WERI-Rb-1 (cell line): ENCODE data around the gene ULK4.

Experiments used
- DNase-seq: peaks from one replicate; pipeline ENCODE4 v3.0.0-alpha.2; 2020
- H3K27ac ChIP-seq: fragments of 250-450 bp; sonication (Bioruptor Pico); 2 replicates; pipeline ENCODE4 v1.5.1; 2020; ENCODE audit warnings: mild to moderate bottlenecking, moderate library complexity
- H3K27me3 ChIP-seq: fragments of 250-450 bp; sonication (Bioruptor Pico); 2 replicates; pipeline ENCODE4 v1.5.1; 2021; ENCODE audit warnings: mild to moderate bottlenecking, low read depth, moderate library complexity; ENCODE audit not compliant: insufficient read depth, severe bottlenecking
- H3K36me3 ChIP-seq: fragments of 250-450 bp; sonication (Bioruptor Pico); 2 replicates; pipeline ENCODE4 v1.5.1; 2020; ENCODE audit warnings: mild to moderate bottlenecking, moderate library complexity
- H3K4me3 ChIP-seq: 2 replicates; pipeline ENCODE4 v1.5.1; 2011; ENCODE audit warnings: low read depth, mild to moderate bottlenecking, control low read depth, low read length
- H3K9me3 ChIP-seq: fragments of 250-450 bp; sonication (Bioruptor Pico); 2 replicates; pipeline ENCODE4 v1.5.1; 2021; ENCODE audit warnings: mild to moderate bottlenecking, moderate library complexity; ENCODE audit not compliant: severe bottlenecking
- TF ChIP-seq, protein P1 (sequence below): IDR thresholded peaks from 2 replicates; pipeline ENCODE4 v1.5.1; 2011; ENCODE audit warnings: low read depth, mild to moderate bottlenecking, control low read depth, inconsistent platforms, low read length

Gene ULK4

DNA sequence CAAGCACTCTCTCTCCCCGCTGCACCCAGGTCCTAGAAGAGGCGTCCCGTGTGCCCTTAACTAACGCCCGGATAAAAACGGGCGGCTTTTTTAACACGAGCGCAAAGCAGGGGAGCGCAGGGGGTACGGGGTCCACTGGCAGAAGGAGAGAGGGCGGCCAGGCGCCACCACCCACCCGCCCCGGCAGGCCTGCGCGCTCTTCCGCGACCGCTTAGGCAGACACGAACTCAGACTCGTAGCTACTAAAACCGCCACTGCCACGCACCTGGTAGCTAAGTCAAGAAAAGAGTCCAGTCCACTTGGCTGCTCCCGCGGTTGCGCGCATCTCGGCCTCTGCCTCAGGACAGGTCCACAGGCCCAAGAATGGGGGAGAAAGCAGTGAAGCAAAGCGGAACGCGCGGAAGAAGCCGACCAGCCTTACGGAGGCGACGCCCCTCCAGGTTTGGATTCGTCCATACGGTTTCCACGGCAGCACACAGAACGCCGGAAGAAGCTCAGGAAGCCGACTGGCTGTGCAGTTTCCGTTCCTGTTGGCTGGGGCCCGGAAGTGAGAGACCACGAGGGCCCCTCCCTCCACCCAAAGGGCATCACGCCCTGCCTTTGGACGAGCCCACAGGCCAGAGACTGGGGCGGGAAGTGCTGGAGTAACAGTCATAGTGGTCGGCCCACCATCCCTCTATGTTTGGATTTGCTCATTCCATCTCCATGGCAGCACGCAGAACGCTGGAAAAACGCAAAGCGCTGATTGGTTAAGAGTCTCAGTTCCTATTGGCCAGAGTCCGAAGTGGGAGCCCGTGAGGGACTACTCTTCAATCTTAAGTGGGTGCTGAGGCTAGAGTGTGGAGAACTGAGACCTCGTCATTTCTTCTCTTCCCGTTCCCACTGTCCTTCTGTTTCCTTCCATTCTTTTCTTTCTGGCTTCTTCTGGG is at the start of gene ULK4:
Gene ULK4, minus strand, starts transcription at position 353 of the 929 bp plus-strand sequence. CDS start 7,344 bp downstream, outside the sequence.
- Histone ChIP-seq H3K9me3 (no peaks in the 10 kb centered on the region), H3K27me3 (no peaks in the 10 kb centered on the region), H3K36me3 (no peaks in the 10 kb centered on the region), H3K4me3 (peak within 1 kb of the TSS; percentile 93), H3K27ac (peak within 1 kb of the TSS; percentile 58)
- TF ChIP-seq, protein P1, sequence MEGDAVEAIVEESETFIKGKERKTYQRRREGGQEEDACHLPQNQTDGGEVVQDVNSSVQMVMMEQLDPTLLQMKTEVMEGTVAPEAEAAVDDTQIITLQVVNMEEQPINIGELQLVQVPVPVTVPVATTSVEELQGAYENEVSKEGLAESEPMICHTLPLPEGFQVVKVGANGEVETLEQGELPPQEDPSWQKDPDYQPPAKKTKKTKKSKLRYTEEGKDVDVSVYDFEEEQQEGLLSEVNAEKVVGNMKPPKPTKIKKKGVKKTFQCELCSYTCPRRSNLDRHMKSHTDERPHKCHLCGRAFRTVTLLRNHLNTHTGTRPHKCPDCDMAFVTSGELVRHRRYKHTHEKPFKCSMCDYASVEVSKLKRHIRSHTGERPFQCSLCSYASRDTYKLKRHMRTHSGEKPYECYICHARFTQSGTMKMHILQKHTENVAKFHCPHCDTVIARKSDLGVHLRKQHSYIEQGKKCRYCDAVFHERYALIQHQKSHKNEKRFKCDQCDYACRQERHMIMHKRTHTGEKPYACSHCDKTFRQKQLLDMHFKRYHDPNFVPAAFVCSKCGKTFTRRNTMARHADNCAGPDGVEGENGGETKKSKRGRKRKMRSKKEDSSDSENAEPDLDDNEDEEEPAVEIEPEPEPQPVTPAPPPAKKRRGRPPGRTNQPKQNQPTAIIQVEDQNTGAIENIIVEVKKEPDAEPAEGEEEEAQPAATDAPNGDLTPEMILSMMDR: no peak
- DNase-seq: peak; percentile 97

DNA sequence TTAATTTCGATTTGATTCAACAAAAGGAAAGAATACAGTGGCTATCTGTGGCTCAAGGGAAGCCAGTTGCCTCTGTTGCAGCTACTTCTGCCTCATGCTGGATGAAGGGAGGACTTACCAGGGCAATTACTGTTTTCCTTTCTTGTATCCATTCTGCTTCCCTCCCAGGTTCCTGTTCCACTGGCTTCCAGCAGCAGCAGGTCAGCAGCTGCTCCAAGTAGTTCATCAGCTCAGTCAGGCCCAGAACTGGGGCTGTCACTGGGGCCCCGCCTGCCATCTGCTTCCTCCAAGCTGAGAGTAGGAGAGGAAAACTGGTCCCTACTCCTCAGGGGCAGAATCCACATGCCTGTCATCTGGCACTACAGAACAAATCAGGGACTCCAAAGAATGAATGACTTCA is 48.6 kb upstream of the ULK4 start:
- TF ChIP-seq, protein P1: no peak
- peak; percentile 90 for DNase-seq

DNA sequence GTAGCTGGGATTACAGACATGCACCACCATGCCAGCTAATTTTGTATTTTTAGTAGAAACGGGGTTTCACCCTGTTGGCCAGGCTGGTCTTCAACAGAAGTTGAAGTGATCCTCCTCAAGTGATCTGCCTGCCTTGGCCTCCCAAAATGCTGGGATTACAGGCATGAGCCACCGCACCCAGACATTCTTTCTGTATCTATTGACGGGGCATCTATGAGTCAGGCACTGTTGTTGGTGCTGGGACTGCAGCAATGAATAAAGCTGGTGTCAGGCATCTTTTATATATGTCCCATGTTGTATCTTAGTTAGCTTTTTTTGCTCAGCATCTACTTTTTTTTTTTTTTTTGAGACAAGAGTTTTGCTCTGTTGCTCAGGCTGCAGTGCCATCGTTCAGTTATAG is 47.6 kb upstream of the ULK4 start:
- Histone ChIP-seq H3K9me3 (no peaks in the 10 kb centered on the region), H3K27me3 (no peaks in the 10 kb centered on the region), H3K4me3 (no peak overlapping the region), H3K27ac (no peak overlapping the region), H3K36me3 (no peaks in the 10 kb centered on the region)
- DNase-seq: no peak
- TF ChIP-seq, protein P1: no peak

More for the DNA sequence above, 48.6 kb upstream of the ULK4 start:
- no peaks in the 10 kb centered on the region for H3K9me3 ChIP-seq
- H3K4me3 ChIP-seq: no peak overlapping the region
- peak overlapping the region; percentile 51 for H3K27ac ChIP-seq
- H3K27me3 ChIP-seq: no peaks in the 10 kb centered on the region
- no peaks in the 10 kb centered on the region for H3K36me3 ChIP-seq

DNA sequence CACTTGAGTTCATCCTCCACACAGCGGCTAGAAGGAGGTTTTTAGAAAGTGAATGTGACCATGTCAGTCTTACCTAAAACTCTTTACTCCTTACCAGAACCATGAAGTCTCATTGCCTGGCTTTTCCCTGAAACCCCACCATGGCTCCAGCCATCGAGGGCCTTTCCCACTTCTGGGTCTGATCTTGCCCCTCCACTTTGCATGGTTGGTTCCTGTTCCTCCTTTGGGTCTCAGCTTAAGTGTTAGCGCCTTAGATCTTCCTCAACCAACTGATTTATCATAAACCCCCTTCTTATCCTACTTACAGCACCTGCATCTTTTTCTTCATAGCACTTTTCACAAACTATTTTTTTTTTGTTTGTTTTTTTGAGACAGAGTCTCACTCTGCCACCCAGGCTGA is 45.9 kb upstream of the ULK4 start:
- Histone ChIP-seq H3K36me3 (no peaks in the 10 kb centered on the region), H3K27me3 (no peaks in the 10 kb centered on the region), H3K9me3 (no peaks in the 10 kb centered on the region), H3K27ac (no peak overlapping the region), H3K4me3 (no peak overlapping the region)
- TF ChIP-seq, protein P1: no peak
- DNase-seq: no peak

DNA sequence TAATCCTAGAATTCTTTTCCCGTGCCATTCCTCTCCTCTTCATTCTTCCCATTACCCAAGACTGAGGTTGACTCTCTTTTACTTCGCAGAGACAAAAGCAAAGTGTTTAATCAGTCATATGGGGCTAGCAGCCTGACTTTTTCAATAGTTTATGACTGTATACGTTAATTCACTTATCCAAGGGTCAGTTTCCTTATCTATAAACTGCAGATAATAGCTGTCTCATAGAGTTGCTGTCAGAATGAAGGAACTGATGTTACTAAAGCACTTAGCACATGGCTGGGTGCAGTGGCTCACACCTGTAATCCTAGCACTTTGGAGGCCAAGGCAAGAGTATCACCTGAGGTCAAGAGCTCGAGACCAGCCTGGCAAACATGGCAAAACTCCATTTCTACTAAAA is 43.5 kb upstream of the ULK4 start:
- Histone ChIP-seq H3K27ac (no peak overlapping the region), H3K9me3 (no peaks in the 10 kb centered on the region), H3K4me3 (no peak overlapping the region), H3K27me3 (no peaks in the 10 kb centered on the region), H3K36me3 (no peaks in the 10 kb centered on the region)
- no peak for DNase-seq
- TF ChIP-seq, protein P1: no peak

DNA sequence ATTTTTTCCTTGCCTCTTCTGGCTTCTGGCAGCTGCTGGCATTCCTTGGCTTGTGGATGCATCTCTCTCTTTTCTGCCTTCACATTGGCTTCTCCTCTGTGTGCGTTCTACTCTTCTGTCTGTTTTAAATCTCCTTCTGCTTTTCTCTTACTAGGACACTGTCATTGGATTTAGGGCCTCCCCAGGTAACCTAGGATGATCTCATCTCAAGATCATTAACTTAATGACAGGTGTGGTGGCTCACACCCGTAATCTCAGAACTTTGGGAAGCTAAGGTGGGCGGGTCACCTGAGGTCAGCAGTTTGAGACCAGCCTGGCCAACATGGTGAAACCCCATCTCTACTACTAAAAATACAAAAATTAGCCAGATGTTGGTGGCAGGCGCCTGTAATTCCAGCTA is 40.9 kb upstream of the ULK4 start:
- Histone ChIP-seq H3K36me3 (no peaks in the 10 kb centered on the region), H3K9me3 (no peaks in the 10 kb centered on the region), H3K27ac (no peak overlapping the region), H3K4me3 (no peak overlapping the region), H3K27me3 (no peaks in the 10 kb centered on the region)
- TF ChIP-seq, protein P1: no peak
- no peak for DNase-seq
